PC-3 (cell line): ENCODE results near the gene ATXN2L. TPM values are rescaled to one million over a fixed set of nuclear protein-coding genes. Genes with fewer than 3 reads are reported as not detected.
"Not testable (repeated sequence)": the region's sequence is repeated elsewhere in the genome, so short reads cannot be mapped to it uniquely, and the experiment has no call there.

Experiments
- ATAC-seq: fragments of 200-7000 bp; cut with Tn5 transposase; 2 replicates; pipeline ENCODE4 v1.9.1; 2020; ENCODE audit warnings: mild to moderate bottlenecking, moderate library complexity
- BruUV-seq: library from RNA; stranded (reverse); fragments of 400-500 nt; replicated peaks from 2 replicates; lab custom pipeline; 2021; lab: Mats Ljungman, UMichigan
- CTCF ChIA-PET: fragments of 300-600 bp; sonication (Branson Sonifier 250); formaldehyde crosslinking; loops from one replicate; lab custom pipeline; 2022; ENCODE audit warnings: antibody characterized with exemption; lab: Charles Lee
- POLR2A ChIA-PET: fragments of 300-600 bp; sonication (Branson Sonifier 250); formaldehyde crosslinking; loops from one replicate; lab custom pipeline; 2022; ENCODE audit warnings: antibody characterized with exemption; ENCODE audit not compliant: unreplicated experiment; lab: Charles Lee
- DNase-seq: peaks from one replicate; pipeline ENCODE4 v3.0.0-alpha.2; 2015
- H2AFZ ChIP-seq: fragments of 300-600 bp; sonication (generic); 2 replicates; pipeline ENCODE4 v1.6.0; 2016; ENCODE audit warnings: antibody characterized with exemption, low read length
- H3F3A ChIP-seq: fragments of 300-600 bp; sonication (generic); one replicate; pipeline ENCODE4 v1.6.0; 2017; ENCODE audit warnings: antibody characterized with exemption, low read length, control low read depth, mild to moderate bottlenecking; ENCODE audit not compliant: unreplicated experiment
- H3K27ac ChIP-seq: fragments of 300-600 bp; sonication (generic); 2 replicates; pipeline ENCODE4 v1.5.1; 2016; ENCODE audit warnings: mild to moderate bottlenecking, low read length
- H3K27me3 ChIP-seq: fragments of 300-600 bp; sonication (generic); 2 replicates; pipeline ENCODE4 v1.6.1; 2016; ENCODE audit warnings: low read length, mixed read lengths
- H3K36me3 ChIP-seq: fragments of 300-600 bp; sonication (generic); 2 replicates; pipeline ENCODE4 v1.6.1; 2016; ENCODE audit warnings: low read depth, mixed run types, low read length, mixed read lengths
- H3K4me1 ChIP-seq: fragments of 300-600 bp; sonication (generic); 2 replicates; pipeline ENCODE4 v1.5.1; 2016; ENCODE audit warnings: low read length; ENCODE audit not compliant: insufficient read depth
- H3K4me2 ChIP-seq: fragments of 300-600 bp; sonication (generic); 2 replicates; pipeline ENCODE4 v1.6.0; 2016; ENCODE audit warnings: low read length
- H3K4me3 ChIP-seq: fragments of 300-600 bp; sonication (generic); 2 replicates; pipeline ENCODE4 v1.5.1; 2016; ENCODE audit warnings: mild to moderate bottlenecking, low read length, mixed read lengths
- H3K79me2 ChIP-seq: fragments of 300-600 bp; sonication (generic); 2 replicates; pipeline ENCODE4 v1.6.1; 2017; ENCODE audit warnings: low read length, mixed read lengths
- H3K9ac ChIP-seq: fragments of 300-600 bp; sonication (generic); 2 replicates; pipeline ENCODE4 v1.6.0; 2016; ENCODE audit warnings: mild to moderate bottlenecking, low read length
- H3K9me2 ChIP-seq: fragments of 300-600 bp; sonication (generic); replicated peaks from 2 replicates; pipeline ENCODE4 v1.6.1; 2016; ENCODE audit warnings: mixed run types, low read length, mixed read lengths
- H3K9me3 ChIP-seq: fragments of 300-600 bp; sonication (generic); 2 replicates; pipeline ENCODE4 v1.6.1; 2016; ENCODE audit warnings: low read length, mixed read lengths
- H4K20me1 ChIP-seq: fragments of 300-600 bp; sonication (generic); 2 replicates; pipeline ENCODE4 v1.6.1; 2016; ENCODE audit warnings: low read length, mixed read lengths
- EZH2 ChIP-seq: fragments of 300-600 bp; sonication (generic); IDR thresholded peaks from one replicate; pipeline ENCODE4 v1.6.1; 2017; ENCODE audit warnings: antibody characterized with exemption, mild to moderate bottlenecking, low read length; ENCODE audit not compliant: unreplicated experiment
- EZH2phosphoT487 ChIP-seq: fragments of 300-600 bp; sonication (generic); IDR thresholded peaks from 2 replicates; pipeline ENCODE4 v1.6.1; 2018; ENCODE audit warnings: mild to moderate bottlenecking, antibody characterized with exemption, low read length, borderline replicate concordance
- intact Hi-C: fragments of 100-400 bp; cut with micrococcal nuclease; formaldehyde crosslinking; loops from 2 replicates; pipeline ENCODE4 v1.9.0; 2023
- total RNA-seq: library from RNA; depleted of rRNA; stranded (reverse); fragments of >200 nt; gene quantifications from 2 replicates; pipeline ENCODE4 v1.2.3, GENCODE V29; 2014
- TF ChIP-seq, protein P1 (sequence below): fragments of 300-600 bp; sonication (generic); conservative IDR thresholded peaks from 2 replicates; pipeline ENCODE4 v1.5.1; 2017; ENCODE audit warnings: antibody characterized with exemption, low read depth, mild to moderate bottlenecking, low read length

The ATXN2L gene
- total RNA-seq, 1 experiment from 2014 or later = 65.8 TPM

DNA sequence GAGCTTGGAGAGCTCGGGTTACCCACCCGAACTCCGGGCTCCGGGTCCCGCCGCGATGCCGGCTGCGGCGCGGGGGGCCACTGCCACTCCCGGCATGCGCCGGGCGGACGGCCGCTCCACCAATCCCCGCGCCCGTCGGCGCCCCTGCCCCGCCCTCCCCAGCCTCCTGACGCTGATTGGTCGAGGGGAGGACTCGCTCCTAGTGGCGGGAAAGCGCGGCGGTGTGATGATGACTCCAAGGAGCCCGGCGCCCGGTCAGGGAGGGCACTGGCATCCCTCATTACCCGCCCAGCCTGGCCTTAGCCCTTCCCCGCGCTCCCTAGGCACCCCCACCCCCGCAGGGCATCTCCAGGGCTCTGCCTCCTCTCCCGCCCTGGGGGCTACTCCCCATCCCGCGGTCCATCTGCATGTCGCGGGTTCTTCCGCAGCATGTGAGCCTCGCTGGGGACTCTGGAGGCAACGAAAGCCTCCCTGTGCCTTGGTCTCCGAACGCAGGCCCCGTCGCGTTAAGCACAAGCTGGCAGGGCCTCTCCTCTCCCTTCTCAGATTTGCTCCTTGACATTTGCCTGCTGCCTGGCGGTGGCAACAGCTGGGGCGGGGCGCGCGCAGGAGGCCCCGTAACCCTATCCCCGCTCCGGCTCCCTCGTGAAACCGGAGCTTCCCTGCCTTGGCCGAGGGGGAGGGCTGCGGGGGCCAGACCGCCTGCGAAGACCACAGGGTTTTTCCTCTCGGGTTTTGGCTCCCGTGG, 57.2 kb downstream of the ATXN2L start:
- TF ChIP-seq EZH2 (no peak), EZH2phosphoT487 (no peak)
- TF ChIP-seq, protein P1, sequence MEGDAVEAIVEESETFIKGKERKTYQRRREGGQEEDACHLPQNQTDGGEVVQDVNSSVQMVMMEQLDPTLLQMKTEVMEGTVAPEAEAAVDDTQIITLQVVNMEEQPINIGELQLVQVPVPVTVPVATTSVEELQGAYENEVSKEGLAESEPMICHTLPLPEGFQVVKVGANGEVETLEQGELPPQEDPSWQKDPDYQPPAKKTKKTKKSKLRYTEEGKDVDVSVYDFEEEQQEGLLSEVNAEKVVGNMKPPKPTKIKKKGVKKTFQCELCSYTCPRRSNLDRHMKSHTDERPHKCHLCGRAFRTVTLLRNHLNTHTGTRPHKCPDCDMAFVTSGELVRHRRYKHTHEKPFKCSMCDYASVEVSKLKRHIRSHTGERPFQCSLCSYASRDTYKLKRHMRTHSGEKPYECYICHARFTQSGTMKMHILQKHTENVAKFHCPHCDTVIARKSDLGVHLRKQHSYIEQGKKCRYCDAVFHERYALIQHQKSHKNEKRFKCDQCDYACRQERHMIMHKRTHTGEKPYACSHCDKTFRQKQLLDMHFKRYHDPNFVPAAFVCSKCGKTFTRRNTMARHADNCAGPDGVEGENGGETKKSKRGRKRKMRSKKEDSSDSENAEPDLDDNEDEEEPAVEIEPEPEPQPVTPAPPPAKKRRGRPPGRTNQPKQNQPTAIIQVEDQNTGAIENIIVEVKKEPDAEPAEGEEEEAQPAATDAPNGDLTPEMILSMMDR = no peak
- H3K9ac ChIP-seq = peak overlapping the region; percentile 73
- H2AFZ ChIP-seq = peak overlapping the region; percentile 93
- H3K4me2 ChIP-seq = peak overlapping the region; percentile 100
- no peak overlapping the region for H3K27ac ChIP-seq
- no peaks in the 10 kb centered on the region for H3K9me3 ChIP-seq
- peaks cover 8% of the 10 kb centered on the region; the same call in 1 of the 2 replicates for H3K4me1 ChIP-seq
- CTCF ChIA-PET = no interaction called here
- no peaks in the 10 kb centered on the region for H4K20me1 ChIP-seq
- peak overlapping the region; percentile 84 for H3K4me3 ChIP-seq
- no peaks in the 10 kb centered on the region for H3K9me2 ChIP-seq
- POLR2A ChIA-PET = no interaction called here
- no peaks in the 10 kb centered on the region for H3K79me2 ChIP-seq
- intact Hi-C loops = no loop called here
- ATAC-seq = peak; percentile 92
- peak; percentile 82 for DNase-seq
- no peaks in the 10 kb centered on the region for H3F3A ChIP-seq
- H3K36me3 ChIP-seq = no peaks in the 10 kb centered on the region
- no peaks in the 10 kb centered on the region for H3K27me3 ChIP-seq
- no TSS peak for BruUV-seq

DNA sequence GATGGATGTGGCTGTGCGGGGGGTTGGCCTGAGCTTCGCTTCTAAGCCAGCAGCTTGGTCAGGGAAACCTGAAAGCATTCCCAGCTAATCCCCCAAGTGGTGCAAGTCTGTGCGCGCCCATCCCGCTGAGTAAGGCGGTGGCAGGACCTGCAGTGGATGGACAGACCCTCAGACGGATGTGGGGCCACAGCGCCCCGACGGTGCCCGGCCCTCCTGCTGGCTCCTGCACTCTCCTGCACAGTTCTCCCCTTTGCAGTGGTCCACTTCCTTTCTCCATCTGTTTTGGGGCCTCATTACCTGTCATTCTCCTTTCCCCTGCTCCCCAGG, 57.8 kb downstream of the ATXN2L start:
- H3K4me2 ChIP-seq = no peak overlapping the region
- H3K9ac ChIP-seq = no peak overlapping the region
- no peaks in the 10 kb centered on the region for H3K9me3 ChIP-seq
- no peak for ATAC-seq
- H3K4me1 ChIP-seq = peaks cover 8% of the 10 kb centered on the region; the same call in 1 of the 2 replicates
- POLR2A ChIA-PET = no interaction called here
- H3K27me3 ChIP-seq = no peaks in the 10 kb centered on the region
- H3F3A ChIP-seq = no peaks in the 10 kb centered on the region
- H3K79me2 ChIP-seq = no peaks in the 10 kb centered on the region
- CTCF ChIA-PET = no interaction called here
- H3K27ac ChIP-seq = no peak overlapping the region
- no peak for TF ChIP-seq EZH2phosphoT487
- H3K36me3 ChIP-seq = no peaks in the 10 kb centered on the region
- H3K4me3 ChIP-seq = no peak overlapping the region
- no TSS peak for BruUV-seq
- H4K20me1 ChIP-seq = no peaks in the 10 kb centered on the region
- intact Hi-C loops = no loop called here
- no peaks in the 10 kb centered on the region for H3K9me2 ChIP-seq
- H2AFZ ChIP-seq = no peak overlapping the region
- no peak for DNase-seq

DNA sequence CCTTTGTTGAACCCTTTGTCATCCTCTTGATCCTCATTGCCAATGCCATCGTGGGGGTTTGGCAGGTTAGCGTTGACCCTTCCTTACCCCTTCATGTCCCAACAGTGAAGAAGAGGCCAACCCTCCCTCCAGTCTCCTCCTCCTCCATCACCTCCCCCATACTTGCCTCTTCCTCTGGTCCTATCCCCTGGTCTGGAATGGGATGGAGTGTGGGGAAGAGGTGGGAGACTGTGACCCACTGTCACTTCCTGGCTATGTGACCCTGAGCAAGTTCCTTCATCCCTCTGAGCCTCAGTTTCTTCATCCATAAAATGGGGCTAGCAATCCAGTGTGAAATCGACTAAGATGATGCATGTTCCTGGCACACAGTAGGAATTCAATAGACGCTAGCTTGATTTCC, 58.2 kb downstream of the ATXN2L start:
- H3K27ac ChIP-seq = no peak overlapping the region
- ChIA-PET CTCF (interaction anchor here (0.7 kb wide), 1 partner anchor 97 kb away, joined by 6 read pairs; no protein-coding TSS in a partner anchor), POLR2A (no interaction called here)
- H3K4me3 ChIP-seq = no peak overlapping the region
- H3K79me2 ChIP-seq = no peaks in the 10 kb centered on the region
- H3F3A ChIP-seq = no peaks in the 10 kb centered on the region
- peaks cover 8% of the 10 kb centered on the region; the same call in 1 of the 2 replicates for H3K4me1 ChIP-seq
- H3K36me3 ChIP-seq = no peaks in the 10 kb centered on the region
- H4K20me1 ChIP-seq = no peaks in the 10 kb centered on the region
- BruUV-seq = no TSS peak
- TF ChIP-seq, protein P1 = no peak
- TF ChIP-seq EZH2phosphoT487 (no peak), EZH2 (no peak)
- intact Hi-C loops = no loop called here
- H3K9me2 ChIP-seq = no peaks in the 10 kb centered on the region
- ATAC-seq (no peak), DNase-seq (no peak)
- H3K9ac ChIP-seq = no peak overlapping the region
- no peak overlapping the region for H2AFZ ChIP-seq
- no peak overlapping the region for H3K4me2 ChIP-seq
- no peaks in the 10 kb centered on the region for H3K9me3 ChIP-seq
- no peaks in the 10 kb centered on the region for H3K27me3 ChIP-seq

DNA sequence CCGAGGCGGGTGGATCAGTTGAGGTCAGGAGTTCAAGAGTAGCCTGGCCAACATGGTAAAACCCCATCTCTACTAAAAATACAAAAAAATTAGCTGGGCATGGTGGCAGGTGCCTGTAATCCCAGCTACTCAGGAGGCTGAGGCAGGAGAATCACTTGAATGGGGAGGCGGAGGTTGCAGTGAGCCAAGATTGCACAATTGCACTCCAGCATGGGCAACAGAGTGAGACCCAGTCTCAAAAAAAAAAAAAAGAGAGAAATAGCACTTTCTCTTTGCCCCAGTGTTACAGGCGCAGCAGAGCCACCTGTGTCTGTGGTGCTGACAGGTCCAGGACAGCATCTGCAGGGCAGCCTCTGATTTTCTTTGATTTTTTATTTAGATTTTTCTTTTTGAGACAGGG, 58.8 kb downstream of the ATXN2L start:
- CTCF ChIA-PET = interaction anchor here (0.7 kb wide), 1 partner anchor 96 kb away, joined by 6 read pairs; no protein-coding TSS in a partner anchor
- H3K9me3 ChIP-seq, H3K9me2 ChIP-seq, ATAC-seq, BruUV-seq, H3K4me3 ChIP-seq, H3K9ac ChIP-seq, H2AFZ ChIP-seq, H3K27me3 ChIP-seq, H3K4me1 ChIP-seq, H3K79me2 ChIP-seq, intact Hi-C loops, H3K27ac ChIP-seq, H3K36me3 ChIP-seq, DNase-seq, H3F3A ChIP-seq, H3K4me2 ChIP-seq, POLR2A ChIA-PET, H4K20me1 ChIP-seq: not testable (repeated sequence)
